Spleen (tissue), 7 donors: ENCODE measurements around the gene KCNAB1.

Experiments used
- CTCF ChIP-seq, 11 experiments: fragments of 200-600 bp in 7 of 11; fragments of 450-650 bp in 4 of 11; sonication (generic) in 4 of 11; IDR thresholded peaks in 8 of 11; conservative IDR thresholded peaks in 3 of 11; 1 replicate in 7 of 11; 2 replicates in 4 of 11; pipeline versions ENCODE4 v1.4.0 to v1.8.0; 2016 to 2021; ENCODE audit warnings: antibody characterized with exemption in 11 of 11, inconsistent platforms in 4 of 11, mild to moderate bottlenecking in 1 of 11
- POLR2A ChIP-seq, 3 donors: fragments of 450-650 bp; IDR thresholded peaks; one replicate each; pipeline ENCODE4 v1.5.1; 2017; ENCODE audit warnings: antibody characterized with exemption in 3 of 3, mild to moderate bottlenecking in 1 of 3
- POLR2AphosphoS5 ChIP-seq, 3 donors: sonication (generic); formaldehyde crosslinking; IDR thresholded peaks; one replicate each; pipeline ENCODE4 v1.5.1; 2017; ENCODE audit warnings: antibody characterized with exemption in 3 of 3
- donor health status: DM: no; HTN: no; CAD: no; lungs with moderate emphysema.
- donor health status: DM: no; HTN: no; CAD: no.
- donor health status: DM: no; HTN: no; CAD: no.

GRCh38 chr3:156409694-156410093 is 289.3 kb downstream of the KCNAB1 start:
- no peak for TF ChIP-seq CTCF (IDR thresholded peaks at IDR 0.05 in 8 of 11, conservative IDR thresholded peaks at IDR 0.05 in 3 of 11)
- no peak for TF ChIP-seq POLR2A (IDR thresholded peaks at IDR 0.05)
- TF ChIP-seq POLR2AphosphoS5 (IDR thresholded peaks at IDR 0.05), result no peak
